Measurements from ENCODE around the gene SYT3. TPM values are rescaled to one million over a fixed set of nuclear protein-coding genes. Genes with fewer than 3 reads are reported as not detected.
"Not testable (repeated sequence)": the region's sequence is repeated elsewhere in the genome, so short reads cannot be mapped to it uniquely, and the experiment has no call there.

Gene SYT3
- total RNA-seq, 1 donor from 2014 or later: not detected

GRCh38 chr19:50636317-50637085 is 3.2 kb downstream of the SYT3 start:
- DNase-seq (ENCODE audit: low read depth): no peak

- no peak for DNase-seq (ENCODE audit: low read depth)
These were observed 5.7 kb downstream of the SYT3 start for GRCh38 chr19:50633973-50634372.

GRCh38 chr19:50633359-50633758 is 6.3 kb downstream of the SYT3 start:
- no peak for DNase-seq (ENCODE audit: low read depth)

GRCh38 chr19:50632151-50632835 is 7.4 kb downstream of the SYT3 start:
- no peak for DNase-seq (ENCODE audit: low read depth)

- DNase-seq (ENCODE audit: low read depth): no peak
These were observed 9.9 kb downstream of the SYT3 start for GRCh38 chr19:50629801-50630200.

DNA sequence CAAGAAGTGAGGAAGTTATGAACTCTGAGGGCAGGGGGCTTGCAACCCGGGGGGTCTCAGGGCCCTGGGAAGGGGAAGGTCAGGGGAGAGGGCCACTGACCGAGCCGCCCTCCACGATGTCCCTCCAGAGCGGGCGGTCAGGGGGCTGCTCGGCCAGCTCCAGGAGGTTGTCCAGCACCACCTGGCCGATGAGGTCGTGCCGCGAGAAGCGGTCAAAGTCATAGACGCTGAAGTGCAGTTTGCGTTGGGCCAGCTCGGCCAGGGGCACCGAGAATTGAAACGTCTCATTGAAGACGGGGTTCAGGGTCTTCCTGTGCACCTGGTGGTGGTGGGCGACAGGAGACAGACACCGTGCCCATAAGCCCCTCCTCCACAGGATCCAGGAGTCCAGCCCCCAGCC is 10.5 kb downstream of the SYT3 start:
- DNase-seq (ENCODE audit: low read depth): no peak

- DNase-seq (ENCODE audit: low read depth): no peak
These were observed 11.1 kb downstream of the SYT3 start for GRCh38 chr19:50628551-50628950.

GRCh38 chr19:50628146-50628545 is 11.5 kb downstream of the SYT3 start:
- no peak for DNase-seq (ENCODE audit: low read depth)

DNA sequence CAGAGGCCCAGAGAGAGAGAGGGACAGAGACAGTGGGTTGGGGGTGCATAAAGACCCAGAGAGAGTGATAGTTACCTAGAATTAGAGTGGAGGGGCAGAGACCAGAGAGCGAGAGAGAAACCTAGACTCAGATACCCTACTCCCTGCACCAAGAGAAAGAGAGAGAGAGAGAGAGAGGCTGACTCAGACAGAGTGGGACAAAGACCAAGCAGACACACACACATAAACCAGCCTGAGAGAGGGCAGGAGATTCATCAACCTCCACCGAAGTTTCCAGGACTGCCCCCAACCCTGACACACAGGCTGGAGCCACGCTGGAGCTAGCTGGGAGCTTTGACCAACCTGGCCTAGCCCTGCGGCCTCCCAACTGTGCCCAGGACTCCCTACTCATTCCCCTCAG is 12.9 kb downstream of the SYT3 start:
- no peak for DNase-seq (ENCODE audit: low read depth)

GRCh38 chr19:50626011-50626410 is 13.7 kb downstream of the SYT3 start:
- DNase-seq (ENCODE audit: low read depth): peak; percentile 51

- DNase-seq (ENCODE audit: low read depth): no peak
These were observed 14.6 kb downstream of the SYT3 start for GRCh38 chr19:50624949-50625600.

DNA sequence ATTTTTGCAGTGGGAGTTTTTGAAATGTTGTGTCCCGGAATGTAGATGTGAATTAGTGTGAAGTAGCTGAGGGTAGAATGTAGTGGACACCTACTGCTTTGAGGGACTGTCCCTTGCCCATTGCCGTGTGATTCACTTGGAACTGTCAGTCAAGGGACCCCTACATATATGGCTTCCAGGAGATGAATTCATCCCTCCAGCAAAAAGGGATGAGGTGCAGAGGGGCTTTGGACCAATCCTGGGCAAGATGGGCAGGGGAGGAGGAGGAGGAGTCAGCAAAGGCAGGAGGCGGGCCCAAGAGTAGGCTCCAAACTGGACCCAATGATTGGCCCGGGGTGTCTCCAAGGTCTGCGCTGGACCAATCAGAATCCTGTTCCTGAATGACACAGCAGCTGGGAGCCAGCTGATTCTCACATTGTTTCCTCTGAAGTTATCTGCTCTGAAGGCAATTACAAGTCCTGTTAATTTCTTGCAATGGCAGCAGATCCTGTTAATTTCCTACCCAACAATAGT is 19.2 kb downstream of the SYT3 start:
- not testable (repeated sequence) for DNase-seq (ENCODE audit: low read depth)

DNA sequence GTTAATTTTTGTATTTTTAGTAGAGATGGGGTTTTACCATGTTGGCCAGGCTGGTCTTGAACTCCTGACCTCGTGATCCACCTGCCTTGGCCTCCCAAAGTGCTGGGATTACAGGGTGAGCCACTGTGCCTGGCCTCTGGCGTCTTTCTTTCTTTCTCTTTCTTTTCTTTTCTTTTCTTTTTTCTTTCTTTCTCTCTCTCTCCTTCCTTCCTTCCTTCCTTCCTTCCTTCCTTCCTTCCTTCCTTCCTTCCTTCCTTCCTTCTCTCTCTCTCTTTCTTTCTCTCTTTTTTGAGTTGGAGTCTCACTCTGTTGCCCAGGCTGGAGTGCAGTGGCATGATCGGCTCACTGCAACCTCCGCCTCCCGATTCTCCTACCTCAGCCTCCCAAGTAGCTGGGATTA is 20.5 kb downstream of the SYT3 start:
- not testable (repeated sequence) for DNase-seq (ENCODE audit: low read depth)

DNA sequence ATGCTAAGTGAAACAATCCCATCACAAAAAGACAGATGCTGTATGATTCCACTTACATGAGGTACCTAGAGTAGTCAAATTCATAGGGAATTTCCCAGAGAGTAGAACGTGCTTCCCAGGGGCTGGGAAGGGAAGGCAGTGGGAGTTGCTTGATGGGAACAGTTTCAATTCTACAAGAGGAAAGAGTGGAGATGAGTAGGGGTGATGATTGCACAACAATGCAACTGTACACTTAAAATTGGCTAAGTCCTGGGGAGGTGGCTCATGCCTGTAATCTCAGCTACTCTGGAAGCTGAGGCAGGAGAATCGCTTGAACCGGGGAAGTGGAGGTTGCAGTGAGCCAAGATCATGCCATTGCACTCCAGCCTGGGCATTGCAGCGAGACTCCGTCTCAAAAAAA is 21.3 kb downstream of the SYT3 start:
- DNase-seq (ENCODE audit: low read depth): not testable (repeated sequence)

- not testable (repeated sequence) for DNase-seq (ENCODE audit: low read depth)
These were observed 26.9 kb downstream of the SYT3 start for GRCh38 chr19:50612504-50613404.

- peak; percentile 1 for DNase-seq (ENCODE audit: low read depth)
These were observed 31.6 kb downstream of the SYT3 start for GRCh38 chr19:50607874-50608785.

GRCh38 chr19:50607388-50607787 is 32.3 kb downstream of the SYT3 start:
- no peak for DNase-seq (ENCODE audit: low read depth)

DNA sequence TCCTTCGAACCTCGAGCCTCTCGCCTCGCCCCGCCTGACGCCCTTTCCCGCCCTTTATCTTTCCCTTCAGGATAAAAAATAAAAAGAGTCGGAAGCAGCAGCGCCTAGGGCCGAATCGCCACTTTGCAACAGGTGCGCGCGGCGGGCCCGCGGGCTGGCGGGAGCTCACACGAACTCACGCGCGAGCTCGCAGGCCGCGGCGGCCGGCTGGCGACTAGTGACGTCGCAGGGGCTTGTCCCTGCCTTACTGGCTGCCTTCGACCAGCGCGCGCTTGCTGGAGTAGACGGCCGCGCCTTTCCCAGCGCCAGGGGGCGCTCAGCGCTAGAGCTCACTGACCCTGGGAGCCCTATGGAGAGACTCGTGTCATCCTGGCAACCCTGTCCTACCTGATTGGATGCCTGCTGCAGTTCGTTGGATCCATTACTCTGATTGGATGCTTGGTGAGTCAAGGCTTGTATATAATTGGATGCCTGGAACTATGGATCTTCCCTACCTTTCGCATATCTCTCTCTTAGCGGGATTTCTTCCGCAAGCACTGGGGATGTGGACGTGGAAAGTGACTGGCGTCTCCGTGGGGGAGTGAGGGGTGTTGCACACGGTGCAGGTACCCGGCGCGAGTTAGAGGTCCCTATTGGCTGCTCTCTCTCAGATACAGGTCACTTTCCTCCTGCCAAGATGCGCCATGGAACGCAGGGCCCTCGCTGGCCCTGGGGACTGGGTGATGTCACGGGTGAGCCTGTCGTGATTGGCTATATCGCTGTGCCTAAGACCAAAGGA is 33.4 kb downstream of the SYT3 start:
- not testable (repeated sequence) for DNase-seq (ENCODE audit: low read depth)
